IPS-15b (cell line): ENCODE results near the gene SCAMP4.

Source experiments
- H3K27me3 ChIP-seq: one replicate; pipeline ENCODE4 v1.6.1; 2013; ENCODE audit warnings: low read length; ENCODE audit not compliant: control insufficient read depth, insufficient read depth
- H3K36me3 ChIP-seq: one replicate; pipeline ENCODE4 v1.6.1; 2013; ENCODE audit warnings: low read length; ENCODE audit not compliant: control insufficient read depth, insufficient read depth
- H3K4me1 ChIP-seq: one replicate; pipeline ENCODE4 v1.6.1; 2013; ENCODE audit warnings: mild to moderate bottlenecking, low read length; ENCODE audit not compliant: control insufficient read depth, insufficient read depth
- H3K4me3 ChIP-seq: one replicate; pipeline ENCODE4 v1.5.1; 2013; ENCODE audit warnings: low read depth, low read length
- H3K9ac ChIP-seq: one replicate; pipeline ENCODE4 v1.6.1; 2013; ENCODE audit warnings: low read depth, mild to moderate bottlenecking, low read length
- H3K9me3 ChIP-seq: one replicate; pipeline ENCODE4 v1.6.1; 2013; ENCODE audit warnings: mild to moderate bottlenecking, low read length; ENCODE audit not compliant: control insufficient read depth, insufficient read depth

SCAMP4 gene

GRCh38 chr19:1923319-1923718 lies 18.1 kb downstream of the SCAMP4 start:
- no peaks in the 10 kb centered on the region for H3K4me1 ChIP-seq
- peaks cover 38% of the 10 kb centered on the region for H3K36me3 ChIP-seq
- H3K4me3 ChIP-seq = no peak overlapping the region
- no peaks in the 10 kb centered on the region for H3K9me3 ChIP-seq
- no peaks in the 10 kb centered on the region for H3K27me3 ChIP-seq
- H3K9ac ChIP-seq = no peak overlapping the region

DNA sequence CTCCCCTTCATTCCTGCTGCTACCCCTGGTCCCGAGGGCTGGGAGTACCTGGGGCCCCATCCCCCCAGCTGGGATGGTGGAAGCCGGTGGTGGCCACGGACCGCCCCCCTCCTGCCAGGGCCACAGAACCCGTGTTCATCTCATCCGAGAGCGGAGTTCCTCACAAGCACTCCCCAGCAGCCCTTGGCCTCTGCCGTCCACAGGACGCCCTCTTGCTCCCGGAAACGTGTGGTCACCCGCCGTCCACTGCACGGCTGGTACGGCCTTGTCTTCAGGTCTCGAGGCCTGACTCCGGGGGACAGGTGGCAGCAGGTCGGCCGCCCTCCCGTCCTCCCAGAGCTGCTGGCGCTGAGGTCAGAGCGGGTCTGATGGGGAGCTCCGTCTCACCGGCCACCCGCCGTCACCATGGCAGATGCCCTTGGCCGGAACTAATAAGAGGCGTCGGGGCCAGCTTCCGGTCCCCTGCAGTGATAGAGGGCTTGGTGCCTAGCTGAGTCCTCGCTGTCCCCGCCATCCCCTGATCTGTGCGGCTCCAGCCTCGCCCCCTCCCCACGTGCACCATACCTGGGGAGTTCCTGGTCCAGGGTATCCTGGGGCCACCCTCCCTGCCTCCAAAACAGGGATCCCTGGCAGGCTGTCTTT lies 19.2 kb downstream of the SCAMP4 start:
- no peaks in the 10 kb centered on the region for H3K4me1 ChIP-seq
- H3K36me3 ChIP-seq = peaks cover 31% of the 10 kb centered on the region
- H3K9ac ChIP-seq = no peak overlapping the region
- no peaks in the 10 kb centered on the region for H3K9me3 ChIP-seq
- H3K4me3 ChIP-seq = no peak overlapping the region
- no peaks in the 10 kb centered on the region for H3K27me3 ChIP-seq

DNA sequence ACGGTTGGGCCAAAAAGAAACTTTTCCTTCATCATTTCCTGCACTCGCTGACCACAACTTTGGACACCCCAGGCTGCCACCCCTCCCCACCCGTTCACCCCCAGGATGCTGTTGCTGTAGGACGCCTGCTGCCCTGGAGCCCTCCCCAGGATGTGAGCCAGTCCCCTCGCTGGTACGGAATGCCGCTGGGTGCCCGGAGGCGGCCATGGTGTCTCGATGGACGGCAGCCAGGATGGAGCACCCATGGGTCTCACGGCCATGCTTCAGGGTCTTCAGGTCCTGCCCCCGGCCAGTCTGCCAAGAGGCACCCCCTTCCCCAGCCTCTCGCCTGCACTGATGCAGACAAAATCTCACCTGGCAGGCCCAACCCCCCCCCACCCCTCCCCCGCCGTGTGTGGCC lies 20.3 kb downstream of the SCAMP4 start:
- H3K36me3 ChIP-seq = peaks cover 24% of the 10 kb centered on the region
- no peak overlapping the region for H3K9ac ChIP-seq
- H3K4me3 ChIP-seq = no peak overlapping the region
- no peaks in the 10 kb centered on the region for H3K4me1 ChIP-seq
- H3K9me3 ChIP-seq = no peaks in the 10 kb centered on the region
- no peaks in the 10 kb centered on the region for H3K27me3 ChIP-seq

DNA sequence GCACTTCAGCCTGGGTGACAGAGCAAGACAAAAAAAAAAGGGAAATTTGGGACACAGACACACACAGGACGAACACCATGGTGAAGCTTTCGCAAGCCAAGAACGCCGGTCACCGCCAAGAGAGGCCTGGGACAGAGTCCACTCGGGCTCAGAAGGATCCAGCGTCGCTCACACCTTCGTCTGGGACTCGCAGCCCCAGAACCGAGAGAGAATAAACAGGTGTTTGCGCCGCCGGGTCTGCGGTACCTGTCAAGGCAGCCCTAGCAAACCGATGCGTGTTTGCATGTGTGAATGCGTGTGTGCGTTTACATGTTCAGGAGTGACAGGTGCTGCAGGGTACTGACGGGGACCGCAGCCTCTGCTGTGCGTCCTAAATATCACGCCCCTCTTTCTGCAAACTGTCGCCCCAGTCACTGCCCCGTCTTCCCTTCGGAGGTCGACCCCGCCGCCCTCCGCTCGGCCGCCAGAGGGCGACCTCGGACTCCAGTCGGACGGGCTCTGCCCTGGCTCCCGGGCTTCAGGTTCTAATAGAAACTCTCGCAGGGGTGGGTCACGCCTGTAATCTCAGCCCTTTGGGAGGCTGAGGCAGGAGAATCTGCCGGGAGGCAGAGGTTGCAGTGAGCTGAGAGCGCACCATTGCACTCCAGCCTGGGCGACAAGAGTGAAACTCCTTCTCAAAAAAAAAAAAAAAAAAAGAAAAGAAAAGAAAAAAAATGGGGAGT lies 24.0 kb downstream of the SCAMP4 start:
- Histone ChIP-seq H3K27me3 (no peaks in the 10 kb centered on the region), H3K9me3 (no peaks in the 10 kb centered on the region), H3K36me3 (no peaks in the 10 kb centered on the region), H3K4me1 (no peaks in the 10 kb centered on the region), H3K4me3 (peak overlapping the region; percentile 46), H3K9ac (no peak overlapping the region)

DNA sequence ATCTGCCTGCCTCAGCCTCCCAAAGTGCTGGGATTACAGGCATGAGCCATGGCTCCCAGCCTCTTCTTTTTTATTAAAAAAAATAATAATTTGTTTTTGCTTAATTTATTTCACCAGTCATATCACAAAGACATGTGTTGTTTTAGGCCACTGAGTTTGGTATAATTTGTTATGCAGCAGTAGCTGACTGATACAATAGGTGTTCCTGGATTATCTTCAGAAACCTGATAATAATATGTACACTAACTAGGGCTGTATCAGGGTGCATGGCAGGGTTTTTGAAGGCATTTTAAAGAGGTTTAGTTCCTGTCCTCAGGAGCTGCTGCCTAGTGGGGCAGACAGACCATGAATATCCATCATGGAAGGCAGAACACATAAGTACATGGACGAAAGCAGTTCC lies 26.2 kb downstream of the SCAMP4 start:
- Histone ChIP-seq H3K9me3 (no peaks in the 10 kb centered on the region), H3K27me3 (no peaks in the 10 kb centered on the region), H3K4me1 (no peaks in the 10 kb centered on the region), H3K4me3 (no peak overlapping the region), H3K36me3 (no peaks in the 10 kb centered on the region), H3K9ac (no peak overlapping the region)

DNA sequence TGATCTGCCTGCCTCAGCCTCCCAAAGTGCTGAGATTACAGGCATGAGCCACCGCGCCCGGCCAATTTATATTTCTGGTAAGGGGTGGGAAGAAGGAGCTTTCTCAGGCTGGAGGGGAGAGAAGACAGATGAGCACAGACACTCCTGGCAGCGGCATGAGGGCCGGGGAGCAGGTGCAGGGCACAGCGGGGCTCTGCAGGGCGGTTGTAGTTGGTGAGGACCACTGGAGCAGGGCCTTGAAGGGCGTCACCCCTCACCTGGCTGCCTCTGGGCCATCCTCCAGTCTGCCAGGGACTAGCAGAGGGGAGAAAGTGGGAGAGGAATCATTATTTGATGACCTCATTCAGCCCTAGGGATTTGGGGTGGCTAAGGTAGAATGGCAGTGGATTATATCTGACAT lies 27.2 kb downstream of the SCAMP4 start:
- Histone ChIP-seq H3K9ac (no peak overlapping the region), H3K4me1 (no peaks in the 10 kb centered on the region), H3K27me3 (no peaks in the 10 kb centered on the region), H3K4me3 (no peak overlapping the region), H3K9me3 (no peaks in the 10 kb centered on the region), H3K36me3 (no peaks in the 10 kb centered on the region)

GRCh38 chr19:1933244-1933643 lies 28.0 kb downstream of the SCAMP4 start:
- Histone ChIP-seq H3K9me3 (no peaks in the 10 kb centered on the region), H3K9ac (no peak overlapping the region), H3K4me1 (no peaks in the 10 kb centered on the region), H3K36me3 (no peaks in the 10 kb centered on the region), H3K4me3 (no peak overlapping the region), H3K27me3 (no peaks in the 10 kb centered on the region)

- Histone ChIP-seq H3K9ac (no peak overlapping the region), H3K36me3 (no peaks in the 10 kb centered on the region), H3K4me3 (no peak overlapping the region), H3K27me3 (no peaks in the 10 kb centered on the region), H3K4me1 (no peaks in the 10 kb centered on the region), H3K9me3 (no peaks in the 10 kb centered on the region)
Observed at GRCh38 chr19:1933942-1934341, 28.7 kb downstream of the SCAMP4 start.

GRCh38 chr19:1935484-1936208 lies 30.4 kb downstream of the SCAMP4 start:
- no peak overlapping the region for H3K4me3 ChIP-seq
- H3K36me3 ChIP-seq = no peaks in the 10 kb centered on the region
- peaks cover 2% of the 10 kb centered on the region for H3K4me1 ChIP-seq
- no peak overlapping the region for H3K9ac ChIP-seq
- H3K27me3 ChIP-seq = no peaks in the 10 kb centered on the region
- no peaks in the 10 kb centered on the region for H3K9me3 ChIP-seq

DNA sequence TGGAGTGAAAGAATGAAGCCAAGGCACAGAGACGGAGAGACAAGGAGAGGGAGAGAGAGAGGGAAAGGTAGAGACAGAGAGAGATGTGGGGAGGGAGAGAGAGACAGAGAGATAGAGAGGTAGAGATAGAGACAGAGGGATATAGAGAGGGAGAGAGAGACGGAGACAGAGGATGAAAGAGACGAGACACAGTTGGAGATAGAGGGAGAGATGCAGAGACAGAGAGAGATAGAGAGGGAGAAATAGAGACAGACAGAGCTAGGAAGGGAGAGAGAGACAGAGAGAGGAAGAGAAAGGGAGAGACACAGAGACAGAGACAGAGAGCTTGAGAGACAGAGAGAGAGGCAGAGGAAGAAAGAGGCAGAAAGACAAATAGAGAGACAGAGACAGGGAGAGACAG lies 31.2 kb downstream of the SCAMP4 start:
- no peak overlapping the region for H3K4me3 ChIP-seq
- no peaks in the 10 kb centered on the region for H3K9me3 ChIP-seq
- peaks cover 2% of the 10 kb centered on the region for H3K4me1 ChIP-seq
- H3K36me3 ChIP-seq = no peaks in the 10 kb centered on the region
- no peak overlapping the region for H3K9ac ChIP-seq
- no peaks in the 10 kb centered on the region for H3K27me3 ChIP-seq

DNA sequence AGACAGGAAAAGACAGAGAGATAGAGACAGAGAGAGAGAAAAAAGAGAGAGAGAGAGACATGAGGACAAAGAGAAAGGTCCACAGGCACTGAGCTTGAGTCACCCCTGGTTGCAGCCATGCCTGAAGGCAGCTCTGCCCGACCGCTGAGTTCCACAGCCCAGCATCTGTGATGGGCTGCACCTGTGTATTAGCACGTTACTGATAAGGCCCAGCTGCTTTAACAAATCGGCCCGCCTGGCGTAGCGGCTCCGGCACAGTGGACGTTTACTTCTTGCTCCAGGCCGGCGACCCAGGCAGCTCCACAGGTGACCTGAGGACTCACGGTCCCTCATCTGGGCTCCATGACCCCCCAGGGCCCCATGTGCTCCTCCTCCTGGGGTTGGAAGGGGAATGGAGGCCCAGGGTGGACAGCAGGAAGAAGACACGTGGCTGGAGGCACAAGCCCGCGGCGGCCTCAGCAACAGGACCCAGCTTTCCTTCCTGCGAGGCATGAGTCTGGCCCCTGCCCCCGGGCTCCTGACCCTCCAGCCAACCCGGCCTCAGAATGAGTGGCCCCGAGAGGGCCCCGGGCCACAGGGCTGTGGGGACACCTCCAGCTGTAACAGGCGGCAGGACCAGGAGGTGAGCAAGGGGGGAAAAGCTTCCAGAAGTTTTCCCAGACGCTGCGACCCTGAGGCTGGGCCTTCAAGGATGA lies 31.9 kb downstream of the SCAMP4 start:
- Histone ChIP-seq H3K4me1 (peaks cover 2% of the 10 kb centered on the region), H3K27me3 (no peaks in the 10 kb centered on the region), H3K9ac (no peak overlapping the region), H3K4me3 (no peak overlapping the region), H3K36me3 (no peaks in the 10 kb centered on the region), H3K9me3 (no peaks in the 10 kb centered on the region)
